Measurements from ENCODE around the gene RLF.
A peak's percentile ranks its signal among the peaks of the same experiment; 100 is the strongest.

The RLF gene

GRCh38 chr1:40133312-40133665, 27.9 kb upstream of the RLF start:
- DNase-seq (ENCODE audit: low read depth): no peak
- TF ChIP-seq, protein P1, sequence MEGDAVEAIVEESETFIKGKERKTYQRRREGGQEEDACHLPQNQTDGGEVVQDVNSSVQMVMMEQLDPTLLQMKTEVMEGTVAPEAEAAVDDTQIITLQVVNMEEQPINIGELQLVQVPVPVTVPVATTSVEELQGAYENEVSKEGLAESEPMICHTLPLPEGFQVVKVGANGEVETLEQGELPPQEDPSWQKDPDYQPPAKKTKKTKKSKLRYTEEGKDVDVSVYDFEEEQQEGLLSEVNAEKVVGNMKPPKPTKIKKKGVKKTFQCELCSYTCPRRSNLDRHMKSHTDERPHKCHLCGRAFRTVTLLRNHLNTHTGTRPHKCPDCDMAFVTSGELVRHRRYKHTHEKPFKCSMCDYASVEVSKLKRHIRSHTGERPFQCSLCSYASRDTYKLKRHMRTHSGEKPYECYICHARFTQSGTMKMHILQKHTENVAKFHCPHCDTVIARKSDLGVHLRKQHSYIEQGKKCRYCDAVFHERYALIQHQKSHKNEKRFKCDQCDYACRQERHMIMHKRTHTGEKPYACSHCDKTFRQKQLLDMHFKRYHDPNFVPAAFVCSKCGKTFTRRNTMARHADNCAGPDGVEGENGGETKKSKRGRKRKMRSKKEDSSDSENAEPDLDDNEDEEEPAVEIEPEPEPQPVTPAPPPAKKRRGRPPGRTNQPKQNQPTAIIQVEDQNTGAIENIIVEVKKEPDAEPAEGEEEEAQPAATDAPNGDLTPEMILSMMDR (IDR thresholded peaks at IDR 0.05; ENCODE audit: insufficient read depth, low read depth, low read length, missing control alignments): no peak
- no peak overlapping the region for H3K4me3 ChIP-seq (ENCODE audit: low read depth, low read length)

GRCh38 chr1:40133839-40134238, 27.3 kb upstream of the RLF start:
- no peak overlapping the region for H3K4me3 ChIP-seq (ENCODE audit: low read depth, low read length)
- DNase-seq (ENCODE audit: low read depth): no peak
- TF ChIP-seq, protein P1 (IDR thresholded peaks at IDR 0.05; ENCODE audit: insufficient read depth, low read depth, low read length, missing control alignments): no peak

DNA sequence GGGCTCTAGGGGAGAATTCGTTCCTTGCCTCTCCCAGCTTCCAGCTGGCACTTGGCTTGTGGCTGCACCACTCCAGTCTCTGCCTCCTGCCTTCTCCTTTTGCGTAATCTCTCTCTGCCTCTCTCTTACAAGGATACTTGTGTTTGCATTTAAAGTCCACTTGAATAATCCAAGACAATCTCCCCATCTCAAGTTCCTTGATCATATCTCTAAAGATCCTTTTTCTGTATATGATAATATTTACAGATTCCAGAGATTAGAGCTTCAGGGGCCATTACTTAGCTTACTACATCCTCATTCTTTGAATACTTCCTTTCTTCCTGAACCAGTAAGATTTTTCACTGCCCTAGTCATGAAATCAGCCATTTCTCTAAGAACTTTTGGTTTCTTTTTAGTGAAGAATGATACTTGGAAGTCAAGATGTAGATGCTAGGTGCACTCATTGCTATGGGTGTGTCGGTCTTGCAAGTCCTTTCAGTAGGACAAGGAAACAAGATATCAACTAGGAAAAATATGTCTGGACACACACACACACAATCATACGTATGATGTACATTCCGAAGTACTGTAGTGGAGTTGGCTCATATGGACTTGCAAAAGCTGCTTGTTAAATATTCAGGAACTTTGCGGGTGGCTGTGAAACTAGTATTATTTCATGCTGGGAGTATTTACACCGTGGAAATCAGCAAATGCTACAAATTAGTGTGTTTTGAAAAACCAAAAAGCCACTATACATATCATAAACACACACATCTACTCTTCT, 20.8 kb upstream of the RLF start:
- TF ChIP-seq, protein P1 (IDR thresholded peaks at IDR 0.05; ENCODE audit: insufficient read depth, low read depth, low read length, missing control alignments): no peak
- no peak overlapping the region for H3K4me3 ChIP-seq (ENCODE audit: low read depth, low read length)
- peak; percentile 9 for DNase-seq (ENCODE audit: low read depth)

DNA sequence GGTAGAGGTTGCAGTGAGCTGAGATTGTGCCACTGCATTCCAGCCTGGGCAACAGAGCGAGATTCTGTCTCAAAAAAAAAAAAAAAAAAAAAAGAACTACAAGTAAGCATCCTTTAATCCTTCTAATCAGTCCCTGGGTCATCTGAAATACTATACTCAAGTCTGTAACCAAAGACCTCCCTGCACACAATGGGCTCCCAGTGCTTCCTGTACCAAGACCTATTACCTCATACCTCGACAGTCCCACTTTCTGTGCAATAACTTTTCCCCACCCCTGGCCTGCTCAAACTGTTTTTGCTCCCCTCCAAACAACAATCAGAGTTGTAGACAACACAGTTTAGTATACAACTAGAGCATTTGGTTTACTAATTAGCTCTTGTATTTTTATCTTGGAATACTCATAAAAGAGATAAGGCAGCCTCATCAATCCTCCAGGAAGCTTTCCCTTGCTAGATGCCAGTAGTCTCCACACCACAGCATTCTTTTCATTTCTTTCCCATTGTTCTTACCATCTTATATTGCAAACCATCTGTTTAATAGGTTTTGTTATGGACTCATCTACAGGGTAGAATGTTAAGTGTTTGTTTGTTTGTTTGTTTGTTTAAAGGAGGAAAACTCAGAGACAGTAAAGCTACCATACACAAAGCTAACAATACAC, 19.2 kb upstream of the RLF start:
- no peak for DNase-seq (ENCODE audit: low read depth)
- TF ChIP-seq, protein P1 (IDR thresholded peaks at IDR 0.05; ENCODE audit: insufficient read depth, low read depth, low read length, missing control alignments): no peak
- no peak overlapping the region for H3K4me3 ChIP-seq (ENCODE audit: low read depth, low read length)

DNA sequence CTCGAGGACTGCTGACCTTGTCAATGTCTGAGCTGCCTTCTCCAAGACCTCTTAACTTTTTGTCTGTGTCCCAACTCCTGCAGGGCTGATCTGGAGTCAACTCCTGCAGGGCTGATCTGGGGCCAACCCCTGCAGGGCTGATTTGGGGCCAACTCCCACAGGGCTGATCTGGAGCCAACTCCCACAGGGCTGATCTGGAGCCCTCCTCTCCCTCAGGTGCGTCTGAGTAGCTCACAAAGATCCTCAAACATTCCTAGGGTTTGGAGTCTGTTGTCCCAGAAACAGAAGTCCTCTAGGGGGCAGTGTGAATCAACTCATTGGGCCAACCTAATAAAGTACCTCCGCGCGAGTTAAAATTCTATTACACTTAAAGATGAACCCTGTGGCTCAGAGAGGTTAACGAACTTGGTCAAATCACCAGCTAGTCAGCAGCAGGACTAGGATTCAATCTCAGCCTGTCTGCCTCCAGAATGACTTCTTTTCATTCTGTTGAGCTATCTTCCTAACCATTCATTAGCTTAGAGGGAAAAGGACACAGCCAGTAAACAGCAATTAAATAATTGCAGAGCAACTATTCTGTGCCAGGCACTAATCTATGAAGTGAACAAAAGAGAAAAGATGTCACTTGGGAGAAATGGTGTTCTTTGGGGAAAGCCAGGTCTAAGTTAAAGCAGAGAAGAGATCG, 17.2 kb upstream of the RLF start:
- DNase-seq (ENCODE audit: low read depth): peak; percentile 79
- TF ChIP-seq, protein P1 (IDR thresholded peaks at IDR 0.05; ENCODE audit: insufficient read depth, low read depth, low read length, missing control alignments): peak; percentile 78
- H3K4me3 ChIP-seq (ENCODE audit: low read depth, low read length): no peak overlapping the region

- TF ChIP-seq, protein P1 (IDR thresholded peaks at IDR 0.05; ENCODE audit: insufficient read depth, low read depth, low read length, missing control alignments): no peak
- no peak overlapping the region for H3K4me3 ChIP-seq (ENCODE audit: low read depth, low read length)
- DNase-seq (ENCODE audit: low read depth): no peak
Observed at GRCh38 chr1:40151457-40152079, 9.6 kb upstream of the RLF start.
